OCI-LY1 (cell line): ENCODE measurements around the gene TBC1D14.

Source experiments
- H2AFZ ChIP-seq: fragments of 200-600 bp; sonication (generic), shearing (Covaris generic); 2 replicates; pipeline ENCODE4 v1.6.0; 2014; ENCODE audit warnings: antibody characterized with exemption, mild to moderate bottlenecking, low read length
- H3F3A ChIP-seq: fragments of 200-600 bp; sonication (generic), shearing (Covaris generic); 2 replicates; pipeline ENCODE4 v1.6.0; 2014; ENCODE audit warnings: mild to moderate bottlenecking, antibody characterized with exemption, low read length, moderate library complexity; ENCODE audit not compliant: insufficient read depth
- H3K27ac ChIP-seq: fragments of 200-600 bp; sonication (generic); 2 replicates; pipeline ENCODE4 v1.5.1; 2014; ENCODE audit warnings: low read length, mixed run types, mild to moderate bottlenecking, low read depth; ENCODE audit not compliant: poor library complexity, severe bottlenecking
- H3K27me3 ChIP-seq: fragments of 200-600 bp; sonication (generic); 2 replicates; pipeline ENCODE4 v1.6.0; 2014; ENCODE audit warnings: antibody characterized with exemption, mild to moderate bottlenecking, low read length, moderate library complexity; ENCODE audit not compliant: insufficient read depth
- H3K36me3 ChIP-seq: fragments of 200-600 bp; sonication (generic); 2 replicates; pipeline ENCODE4 v1.6.1; 2014; ENCODE audit warnings: mild to moderate bottlenecking, antibody characterized with exemption, low read length, moderate library complexity, mixed read lengths; ENCODE audit not compliant: insufficient read depth
- H3K4me1 ChIP-seq: fragments of 200-600 bp; sonication (generic); 2 replicates; pipeline ENCODE4 v1.5.1; 2014; ENCODE audit warnings: mild to moderate bottlenecking, low read length, moderate library complexity; ENCODE audit not compliant: insufficient read depth, severe bottlenecking
- H3K4me2 ChIP-seq: fragments of 200-600 bp; sonication (generic), shearing (Covaris generic); 2 replicates; pipeline ENCODE4 v1.6.1; 2014; ENCODE audit warnings: low read length
- H3K4me3 ChIP-seq: fragments of 200-600 bp; sonication (generic); 2 replicates; pipeline ENCODE4 v1.5.1; 2014; ENCODE audit warnings: low read length, low read depth, mild to moderate bottlenecking, mixed read lengths; ENCODE audit not compliant: poor library complexity, severe bottlenecking
- H3K79me2 ChIP-seq: fragments of 200-600 bp; shearing (Covaris generic); 2 replicates; pipeline ENCODE4 v1.6.1; 2016; ENCODE audit warnings: mixed run types, low read length, mixed read lengths; ENCODE audit not compliant: insufficient read depth
- H3K9ac ChIP-seq: fragments of 200-600 bp; sonication (generic), shearing (Covaris generic); 2 replicates; pipeline ENCODE4 v1.6.1; 2014; ENCODE audit warnings: mild to moderate bottlenecking, low read length, mixed read lengths
- H3K9me2 ChIP-seq: fragments of 200-600 bp; sonication (generic), shearing (Covaris generic); 2 replicates; pipeline ENCODE4 v1.6.1; 2014; ENCODE audit warnings: low read depth, mild to moderate bottlenecking, low read length, mixed read lengths
- H3K9me3 ChIP-seq: fragments of 200-600 bp; shearing (Covaris generic); 2 replicates; pipeline ENCODE4 v1.6.1; 2014; ENCODE audit warnings: low read length, mixed read lengths
- H4K20me1 ChIP-seq: fragments of 200-600 bp; sonication (generic), shearing (Covaris generic); 2 replicates; pipeline ENCODE4 v1.6.0; 2016; ENCODE audit warnings: mild to moderate bottlenecking, low read length; ENCODE audit not compliant: insufficient read depth
- EZH2 ChIP-seq: fragments of 200-600 bp; sonication (generic), shearing (Covaris generic); IDR thresholded peaks from 2 replicates; pipeline ENCODE4 v1.8.0; 2017; ENCODE audit warnings: borderline replicate concordance, mixed run types, mild to moderate bottlenecking, antibody characterized with exemption, low read length, moderate library complexity, mixed read lengths
- TF ChIP-seq, protein P1 (sequence below): fragments of 200-600 bp; sonication (generic), shearing (Covaris generic); IDR thresholded peaks from 2 replicates; pipeline ENCODE4 v1.5.1; 2017; ENCODE audit warnings: mild to moderate bottlenecking, antibody characterized with exemption, low read length, moderate library complexity, mixed read lengths

Gene TBC1D14

DNA sequence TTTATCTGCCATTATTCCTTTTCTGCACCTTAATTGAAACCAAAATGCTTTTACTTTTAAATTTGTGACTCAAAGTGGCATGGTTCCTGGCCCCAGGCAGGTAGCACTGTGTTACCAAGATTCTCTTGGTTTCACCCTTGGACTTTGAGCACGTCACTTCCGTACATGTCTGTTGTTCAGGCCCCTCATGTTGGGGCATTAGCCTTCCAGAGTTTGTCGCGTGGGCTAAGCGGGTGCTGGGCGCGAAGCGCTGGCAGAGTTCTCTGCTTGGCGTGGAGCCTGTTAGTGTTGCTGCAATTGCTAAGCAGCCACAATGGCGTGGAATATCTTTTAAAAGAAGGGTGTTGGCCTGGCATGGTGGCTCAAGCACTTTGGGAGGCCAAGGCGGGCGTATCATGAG lies 119.6 kb downstream of the TBC1D14 start:
- no peak overlapping the region for H3K9ac ChIP-seq
- no peaks in the 10 kb centered on the region for H3K9me3 ChIP-seq
- H3K27ac ChIP-seq = no peak overlapping the region
- H3K9me2 ChIP-seq = no peaks in the 10 kb centered on the region
- no peak overlapping the region for H3K4me2 ChIP-seq
- no peaks in the 10 kb centered on the region for H3F3A ChIP-seq
- H3K4me1 ChIP-seq = no peaks in the 10 kb centered on the region
- peaks cover 11% of the 10 kb centered on the region for H3K36me3 ChIP-seq
- TF ChIP-seq, protein P1, sequence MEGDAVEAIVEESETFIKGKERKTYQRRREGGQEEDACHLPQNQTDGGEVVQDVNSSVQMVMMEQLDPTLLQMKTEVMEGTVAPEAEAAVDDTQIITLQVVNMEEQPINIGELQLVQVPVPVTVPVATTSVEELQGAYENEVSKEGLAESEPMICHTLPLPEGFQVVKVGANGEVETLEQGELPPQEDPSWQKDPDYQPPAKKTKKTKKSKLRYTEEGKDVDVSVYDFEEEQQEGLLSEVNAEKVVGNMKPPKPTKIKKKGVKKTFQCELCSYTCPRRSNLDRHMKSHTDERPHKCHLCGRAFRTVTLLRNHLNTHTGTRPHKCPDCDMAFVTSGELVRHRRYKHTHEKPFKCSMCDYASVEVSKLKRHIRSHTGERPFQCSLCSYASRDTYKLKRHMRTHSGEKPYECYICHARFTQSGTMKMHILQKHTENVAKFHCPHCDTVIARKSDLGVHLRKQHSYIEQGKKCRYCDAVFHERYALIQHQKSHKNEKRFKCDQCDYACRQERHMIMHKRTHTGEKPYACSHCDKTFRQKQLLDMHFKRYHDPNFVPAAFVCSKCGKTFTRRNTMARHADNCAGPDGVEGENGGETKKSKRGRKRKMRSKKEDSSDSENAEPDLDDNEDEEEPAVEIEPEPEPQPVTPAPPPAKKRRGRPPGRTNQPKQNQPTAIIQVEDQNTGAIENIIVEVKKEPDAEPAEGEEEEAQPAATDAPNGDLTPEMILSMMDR = no peak
- TF ChIP-seq EZH2 = no peak
- H2AFZ ChIP-seq = no peak overlapping the region
- no peaks in the 10 kb centered on the region for H3K79me2 ChIP-seq
- H3K4me3 ChIP-seq = no peak overlapping the region
- H4K20me1 ChIP-seq = no peaks in the 10 kb centered on the region
- H3K27me3 ChIP-seq = no peaks in the 10 kb centered on the region

DNA sequence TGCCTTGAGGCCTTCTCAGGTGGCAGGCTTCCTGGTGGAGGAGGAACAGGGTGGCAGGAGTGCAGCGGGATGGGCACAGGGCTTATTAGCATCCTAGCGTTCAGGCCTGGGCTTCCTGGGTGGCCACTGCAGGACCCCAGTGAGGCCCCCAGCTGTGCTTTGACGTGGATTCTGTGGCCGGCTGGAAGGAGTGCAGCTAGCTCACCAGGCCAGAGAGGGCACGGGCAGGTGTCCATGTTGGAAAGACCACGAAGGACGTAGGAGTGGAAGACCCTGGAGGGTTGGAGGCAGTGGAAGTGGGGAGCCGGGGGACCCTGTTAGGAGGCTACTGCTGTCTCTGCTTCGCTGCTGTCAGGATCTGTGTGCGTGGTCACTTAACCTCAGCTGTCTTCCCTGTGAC lies 120.3 kb downstream of the TBC1D14 start:
- no peaks in the 10 kb centered on the region for H3K79me2 ChIP-seq
- H3K4me1 ChIP-seq = no peaks in the 10 kb centered on the region
- no peaks in the 10 kb centered on the region for H3K9me3 ChIP-seq
- H2AFZ ChIP-seq = no peak overlapping the region
- H3K9ac ChIP-seq = no peak overlapping the region
- no peaks in the 10 kb centered on the region for H3F3A ChIP-seq
- H4K20me1 ChIP-seq = no peaks in the 10 kb centered on the region
- H3K4me2 ChIP-seq = no peak overlapping the region
- peaks cover 11% of the 10 kb centered on the region for H3K36me3 ChIP-seq
- no peak overlapping the region for H3K27ac ChIP-seq
- H3K27me3 ChIP-seq = no peaks in the 10 kb centered on the region
- no peaks in the 10 kb centered on the region for H3K9me2 ChIP-seq
- H3K4me3 ChIP-seq = no peak overlapping the region
- TF ChIP-seq EZH2 = no peak
- TF ChIP-seq, protein P1 = no peak

DNA sequence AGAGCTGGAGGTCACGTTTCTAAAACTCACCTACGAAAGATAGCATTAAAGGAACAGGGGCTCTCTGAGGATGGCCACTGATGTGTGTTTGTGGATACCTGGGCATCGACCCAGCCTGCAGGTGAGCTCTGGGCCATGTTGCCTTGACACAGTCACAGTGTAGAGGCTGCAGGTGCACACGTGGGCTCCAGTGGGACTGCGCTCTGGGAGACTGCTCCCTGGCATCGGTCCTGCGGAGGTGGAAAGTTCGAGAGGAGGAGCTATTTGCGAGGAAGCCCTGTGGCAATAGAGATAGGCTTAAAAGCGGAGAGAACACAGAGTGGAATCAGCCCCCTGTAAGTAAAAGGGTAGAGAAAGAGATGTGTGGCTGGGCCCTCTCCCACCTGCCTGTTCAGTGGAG lies 121.2 kb downstream of the TBC1D14 start:
- no peaks in the 10 kb centered on the region for H3K9me2 ChIP-seq
- no peaks in the 10 kb centered on the region for H3K4me1 ChIP-seq
- H3F3A ChIP-seq = no peaks in the 10 kb centered on the region
- no peak overlapping the region for H3K4me3 ChIP-seq
- no peaks in the 10 kb centered on the region for H3K27me3 ChIP-seq
- H3K79me2 ChIP-seq = no peaks in the 10 kb centered on the region
- no peak overlapping the region for H3K27ac ChIP-seq
- H3K9me3 ChIP-seq = no peaks in the 10 kb centered on the region
- no peak for TF ChIP-seq EZH2
- TF ChIP-seq, protein P1 = no peak
- peaks cover 11% of the 10 kb centered on the region for H3K36me3 ChIP-seq
- no peaks in the 10 kb centered on the region for H4K20me1 ChIP-seq
- no peak overlapping the region for H2AFZ ChIP-seq
- no peak overlapping the region for H3K9ac ChIP-seq
- no peak overlapping the region for H3K4me2 ChIP-seq
